H9 (cell line): ENCODE data around the gene DUSP5. TPM values are rescaled to one million over a fixed set of nuclear protein-coding genes. Genes with fewer than 3 reads are reported as not detected.

Experiments used
- DNase-seq: peaks from one replicate; pipeline ENCODE4 v3.0.0-alpha.2; 2017
- H2AFZ ChIP-seq: one replicate; pipeline ENCODE4 v1.6.1; 2013; ENCODE audit warnings: mild to moderate bottlenecking, low read length, control low read depth, moderate library complexity
- H2AK5ac ChIP-seq: 2 replicates; pipeline ENCODE4 v1.6.1; 2013; ENCODE audit warnings: low read length, control low read depth, mixed read lengths; ENCODE audit not compliant: insufficient read length
- H2BK120ac ChIP-seq: one replicate; pipeline ENCODE4 v1.6.1; 2013; ENCODE audit warnings: low read depth, mild to moderate bottlenecking, low read length, control low read depth, inconsistent platforms; ENCODE audit not compliant: poor library complexity, severe bottlenecking
- H2BK12ac ChIP-seq: 2 replicates; pipeline ENCODE4 v1.6.1; 2013; ENCODE audit warnings: low read length, control low read depth, mixed read lengths, low read depth; ENCODE audit not compliant: insufficient read length
- H2BK15ac ChIP-seq: 2 replicates; pipeline ENCODE4 v1.6.1; 2013; ENCODE audit warnings: low read depth, low read length, control low read depth
- H2BK20ac ChIP-seq: one replicate; pipeline ENCODE4 v1.6.1; 2013; ENCODE audit warnings: low read depth, mild to moderate bottlenecking, low read length, control low read depth, inconsistent platforms; ENCODE audit not compliant: poor library complexity, severe bottlenecking
- H2BK5ac ChIP-seq: 2 replicates; pipeline ENCODE4 v1.6.1; 2013; ENCODE audit warnings: low read length, control low read depth, mixed read lengths; ENCODE audit not compliant: insufficient read length
- H3K14ac ChIP-seq: 2 replicates; pipeline ENCODE4 v1.6.1; 2013; ENCODE audit warnings: low read length, control low read depth; ENCODE audit not compliant: insufficient read depth
- H3K18ac ChIP-seq: 2 replicates; pipeline ENCODE4 v1.6.1; 2013; ENCODE audit warnings: low read depth, mild to moderate bottlenecking, mixed read lengths, low read length, control low read depth; ENCODE audit not compliant: insufficient read length
- H3K23ac ChIP-seq: 2 replicates; pipeline ENCODE4 v1.6.1; 2013; ENCODE audit warnings: low read length, control low read depth, mixed read lengths, low read depth; ENCODE audit not compliant: insufficient read length
- H3K23me2 ChIP-seq: 2 replicates; pipeline ENCODE4 v1.6.1; 2013; ENCODE audit warnings: low read depth, mild to moderate bottlenecking, mixed read lengths, low read length, control low read depth; ENCODE audit not compliant: insufficient read length, poor library complexity, severe bottlenecking
- H3K27ac ChIP-seq: 2 replicates; pipeline ENCODE4 v1.5.1; 2013; ENCODE audit warnings: low read length, control low read depth, mixed read lengths, low read depth; ENCODE audit not compliant: insufficient read length
- H3K27me3 ChIP-seq: 2 replicates; pipeline ENCODE4 v1.6.1; 2013; ENCODE audit warnings: low read length, control low read depth, inconsistent platforms; ENCODE audit not compliant: insufficient read depth
- H3K4ac ChIP-seq: 2 replicates; pipeline ENCODE4 v1.6.1; 2013; ENCODE audit warnings: low read depth, mild to moderate bottlenecking, control low read depth, inconsistent platforms, low read length, moderate library complexity
- H3K4me1 ChIP-seq: 2 replicates; pipeline ENCODE4 v1.6.1; 2013; ENCODE audit warnings: low read length, control low read depth, inconsistent platforms; ENCODE audit not compliant: insufficient read depth
- H3K4me2 ChIP-seq: 2 replicates; pipeline ENCODE4 v1.6.1; 2013; ENCODE audit warnings: low read length, control low read depth, mixed read lengths; ENCODE audit not compliant: insufficient read length, insufficient read depth
- H3K56ac ChIP-seq: 2 replicates; pipeline ENCODE4 v1.6.1; 2013; ENCODE audit warnings: low read depth, mild to moderate bottlenecking, mixed read lengths, low read length, control low read depth; ENCODE audit not compliant: insufficient read length
- H3K79me1 ChIP-seq: 2 replicates; pipeline ENCODE4 v1.6.1; 2013; ENCODE audit warnings: low read depth, mild to moderate bottlenecking, moderate library complexity, low read length, control low read depth, inconsistent platforms; ENCODE audit not compliant: insufficient read depth, poor library complexity, severe bottlenecking
- H3K79me2 ChIP-seq: 2 replicates; pipeline ENCODE4 v1.6.1; 2013; ENCODE audit warnings: low read length, control low read depth, inconsistent platforms; ENCODE audit not compliant: insufficient read depth
- H3K9ac ChIP-seq: 2 replicates; pipeline ENCODE4 v1.6.1; 2013; ENCODE audit warnings: low read length, control low read depth, mixed read lengths; ENCODE audit not compliant: insufficient read length; ENCODE audit errors: extremely low read depth
- H3K9me3 ChIP-seq: one replicate; pipeline ENCODE4 v1.6.1; 2013; ENCODE audit warnings: low read depth, low read length, inconsistent platforms; ENCODE audit not compliant: control insufficient read depth
- H3T11ph ChIP-seq: one replicate; pipeline ENCODE4 v1.6.1; 2013; ENCODE audit warnings: mild to moderate bottlenecking, low read length, control low read depth, inconsistent platforms
- H4K20me1 ChIP-seq: one replicate; pipeline ENCODE4 v1.6.1; 2013; ENCODE audit not compliant: control insufficient read depth, insufficient read length, insufficient read depth
- H4K5ac ChIP-seq: 2 replicates; pipeline ENCODE4 v1.6.1; 2013; ENCODE audit warnings: low read depth, mild to moderate bottlenecking, mixed read lengths, low read length, control low read depth; ENCODE audit not compliant: insufficient read length
- H4K8ac ChIP-seq: replicated peaks from 2 replicates; pipeline ENCODE4 v1.6.1; 2013; ENCODE audit warnings: low read length, control low read depth, mixed read lengths, low read depth; ENCODE audit not compliant: insufficient read length
- H4K91ac ChIP-seq: 2 replicates; pipeline ENCODE4 v1.6.1; 2013; ENCODE audit warnings: low read depth, mild to moderate bottlenecking, moderate library complexity, mixed read lengths, low read length, control low read depth; ENCODE audit not compliant: insufficient read length
- H3K27ac Mint-ChIP-seq, 3 experiments: 2 replicates in 2 of 3; 3 replicates in 1 of 3; pipeline ENCODE4 v1.8.0; 2020 to 2021; ENCODE audit warnings: mixed read lengths in 3 of 3, mild to moderate bottlenecking in 1 of 3, moderate library complexity in 1 of 3
- H3K27me3 Mint-ChIP-seq: 2 replicates; pipeline ENCODE4 v1.8.0; 2021; ENCODE audit warnings: low read depth, mild to moderate bottlenecking, moderate library complexity, mixed read lengths
- H3K36me3 Mint-ChIP-seq, 3 experiments: 2 replicates in 2 of 3; 3 replicates in 1 of 3; pipeline ENCODE4 v1.8.0; 2020 to 2021; ENCODE audit warnings: low read depth in 3 of 3, mixed read lengths in 3 of 3; ENCODE audit not compliant: insufficient read depth in 1 of 3
- H3K4me1 Mint-ChIP-seq, 2 experiments: 2 replicates each; pipeline ENCODE4 v1.8.0; 2020; ENCODE audit warnings: mixed read lengths in 2 of 2
- H3K4me3 Mint-ChIP-seq, 2 experiments: 2 replicates in 1 of 2; 3 replicates in 1 of 2; pipeline ENCODE4 v1.8.0; 2020 to 2021; ENCODE audit warnings: mild to moderate bottlenecking in 2 of 2, mixed read lengths in 2 of 2, moderate library complexity in 1 of 2
- H3K9me3 Mint-ChIP-seq, 2 experiments: 2 replicates in 1 of 2; 3 replicates in 1 of 2; pipeline ENCODE4 v1.8.0; 2020; ENCODE audit warnings: mild to moderate bottlenecking in 2 of 2, mixed read lengths in 2 of 2, moderate library complexity in 1 of 2
- CTCF ChIP-seq: fragments of 200-600 bp; sonication (generic); conservative IDR thresholded peaks from 3 replicates; pipeline ENCODE4 v1.8.0; 2021; ENCODE audit warnings: antibody characterized with exemption, mild to moderate bottlenecking
- WGBS: extraction: QIAGEN DNeasy Blood & Tissue Kit; methylation state at CpG from one replicate; pipeline ENCODE4 v1.1.7; 2013; ENCODE audit warnings: missing lambda C conversion rate, low lambda C conversion rate, mixed read lengths; ENCODE audit not compliant: insufficient read length; ENCODE audit errors: extremely low coverage; 5-methylcytosine and 5-hydroxymethylcytosine counted together
- total RNA-seq: library from RNA; stranded (reverse); gene quantifications from 2 replicates; pipeline ENCODE4 v1.2.1, GENCODE V29; 2021

The DUSP5 gene
- total RNA-seq, 1 experiment from 2014 or later, result 29.3 TPM

GRCh38 chr10:110461088-110461487 lies 36.6 kb upstream of the DUSP5 start:
- no peaks in the 10 kb centered on the region for H3K79me2 ChIP-seq
- H4K8ac ChIP-seq, result no peak overlapping the region
- no peak overlapping the region for H2BK12ac ChIP-seq
- Mint-ChIP-seq H3K27ac (no peak overlapping the region), H3K4me1 (peaks cover 9 to 17% of the 10 kb centered on the region in 2 experiments), H3K4me3 (no peak overlapping the region), H3K9me3 (no peaks in the 10 kb centered on the region; a peak in 1 of 5 replicates), H3K36me3 (no peaks in the 10 kb centered on the region), H3K27me3 (peaks cover 5% of the 10 kb centered on the region)
- H3K4me2 ChIP-seq, result no peak overlapping the region
- H3K18ac ChIP-seq, result no peak overlapping the region
- H3K79me1 ChIP-seq, result no peaks in the 10 kb centered on the region
- no peak overlapping the region for H2AFZ ChIP-seq
- no peak overlapping the region for H3K23ac ChIP-seq
- no peaks in the 10 kb centered on the region; the same call in 1 of the 2 replicates for H3K4me1 ChIP-seq
- WGBS, result no CpG with 5 or more reads among the region's 7 CpGs
- H2BK5ac ChIP-seq, result no peak overlapping the region
- no peak overlapping the region for H3K4ac ChIP-seq
- no peak for DNase-seq
- no peaks in the 10 kb centered on the region for H3K27me3 ChIP-seq
- H3K27ac ChIP-seq, result no peak overlapping the region
- no peak overlapping the region for H2BK120ac ChIP-seq
- no peaks in the 10 kb centered on the region for H3K23me2 ChIP-seq
- H2BK20ac ChIP-seq, result no peak overlapping the region
- H2BK15ac ChIP-seq, result no peak overlapping the region
- H3K9me3 ChIP-seq, result no peaks in the 10 kb centered on the region
- H2AK5ac ChIP-seq, result no peak overlapping the region
- no peak overlapping the region for H3K56ac ChIP-seq
- no peak overlapping the region for H3K9ac ChIP-seq
- no peak for TF ChIP-seq CTCF
- no peak overlapping the region for H4K5ac ChIP-seq
- H4K91ac ChIP-seq, result no peak overlapping the region
- no peak overlapping the region for H3T11ph ChIP-seq
- no peak overlapping the region for H3K14ac ChIP-seq
- H4K20me1 ChIP-seq, result no peaks in the 10 kb centered on the region
